T-helper 22 cell (primary cell): Measurements from ENCODE around the gene CTDSPL.
A peak's percentile ranks its signal among the peaks of the same experiment; 100 is the strongest.

Experiments
- DNase-seq: peaks from one replicate; pipeline ENCODE4 v3.0.0-alpha.2; 2020; ENCODE audit warnings: low read depth

Gene CTDSPL

DNA sequence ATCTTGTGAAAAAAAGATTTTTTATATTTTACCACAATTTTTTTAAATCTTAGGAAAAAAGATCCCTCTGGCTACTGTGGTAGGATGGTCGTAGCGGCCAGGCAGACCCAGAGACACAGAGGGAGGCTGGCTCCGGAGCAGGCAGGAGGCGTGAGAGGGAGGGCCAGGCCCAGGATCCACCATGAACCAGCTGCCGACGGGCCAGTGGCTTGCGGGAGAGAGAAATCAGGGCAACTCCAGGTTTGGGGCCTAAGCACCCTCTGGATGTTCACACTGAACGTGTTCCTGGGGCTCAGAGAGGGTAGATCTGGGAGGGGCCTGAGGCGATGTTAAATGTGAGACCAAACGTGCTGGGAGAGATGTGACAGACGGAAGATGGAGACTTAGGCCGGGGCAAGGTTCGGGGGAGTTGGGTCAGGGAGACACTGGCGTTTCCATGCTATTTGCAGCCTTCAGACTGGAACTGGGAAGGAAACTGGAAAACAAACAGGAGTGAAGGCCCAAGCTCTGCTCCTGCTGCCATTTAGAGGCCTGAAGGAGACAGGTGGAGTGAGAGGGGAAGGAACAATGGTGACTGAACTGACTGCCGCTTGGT lies 127.3 kb downstream of the CTDSPL start:
- DNase-seq: no peak

DNA sequence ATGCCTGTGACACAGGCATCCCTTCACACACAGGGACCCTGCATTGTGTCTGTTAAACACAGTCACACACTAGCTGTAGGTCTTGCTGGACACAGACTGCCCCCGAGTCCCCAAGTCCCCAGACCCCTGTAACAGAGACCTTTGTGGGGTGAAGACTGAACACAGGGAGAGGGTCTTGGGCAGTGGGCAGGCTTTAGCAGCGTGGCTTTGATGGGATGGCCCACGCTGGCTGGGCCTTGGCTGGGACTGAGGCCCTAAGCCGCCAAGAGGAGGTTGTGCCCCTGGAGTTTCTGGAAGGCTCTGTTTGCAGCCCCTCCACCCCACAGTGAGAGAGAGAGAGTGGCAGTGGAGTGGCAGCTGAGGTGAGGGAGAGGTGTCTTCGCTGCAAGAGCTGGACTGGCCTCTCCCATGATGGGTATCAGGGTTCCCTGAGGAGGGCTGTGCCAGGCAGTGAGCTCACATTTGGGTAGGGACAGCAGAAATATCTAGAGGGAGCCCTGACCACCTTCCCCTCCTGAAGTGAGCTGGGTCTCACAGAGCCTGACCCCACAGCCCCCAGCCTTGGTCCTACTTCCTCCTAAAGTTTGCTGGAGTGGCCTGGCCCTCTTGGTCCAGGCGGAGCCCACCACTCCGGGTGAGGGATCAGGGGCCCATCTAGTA lies 128.3 kb downstream of the CTDSPL start:
- DNase-seq: no peak

DNA sequence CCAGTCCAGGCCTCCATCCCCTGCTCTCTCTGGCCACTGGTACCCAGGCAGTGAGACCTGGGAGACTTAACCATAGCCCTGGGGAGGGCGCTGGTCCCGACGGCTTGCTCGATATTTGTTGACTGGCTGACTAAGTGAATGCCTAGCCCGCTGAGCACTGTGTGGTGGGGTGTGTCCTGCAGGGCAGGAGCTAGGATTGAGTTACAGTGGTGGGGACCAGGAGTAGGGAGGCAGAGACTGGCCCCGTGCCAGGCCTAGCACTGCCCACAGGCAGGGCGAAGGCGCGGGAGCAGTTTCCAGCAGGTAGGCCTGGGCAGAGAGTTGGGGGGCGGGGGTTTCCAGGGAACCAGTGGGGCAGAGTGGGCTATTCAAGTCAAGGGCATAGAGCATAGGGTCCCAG lies 128.8 kb downstream of the CTDSPL start, which contains the start of gene VILL:
Gene VILL, plus strand, starts transcription at position 260 of the 400 bp plus-strand sequence. CDS start 2,887 bp downstream, outside the sequence.
- DNase-seq: no peak

DNA sequence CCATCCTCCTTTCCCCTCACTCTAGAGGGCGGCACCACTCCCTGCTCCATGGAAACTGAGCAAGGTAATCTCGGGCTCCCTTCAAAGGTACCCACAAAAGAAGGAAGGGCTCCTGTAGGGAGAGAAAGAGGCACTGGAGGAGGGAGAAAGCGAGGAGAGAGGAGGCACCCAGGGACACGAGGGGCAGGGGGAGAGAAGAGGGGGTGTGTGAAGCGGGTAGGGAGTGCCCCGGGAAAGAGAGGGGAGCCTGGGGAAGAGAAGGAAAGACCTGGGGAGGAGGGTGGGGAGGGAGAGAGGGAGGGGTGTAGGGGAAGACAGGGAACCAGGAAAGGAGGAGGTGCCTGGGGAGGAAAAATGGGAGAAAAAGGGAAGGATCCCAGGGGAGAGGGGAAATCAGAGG lies 129.4 kb downstream of the CTDSPL start:
- DNase-seq: no peak

DNA sequence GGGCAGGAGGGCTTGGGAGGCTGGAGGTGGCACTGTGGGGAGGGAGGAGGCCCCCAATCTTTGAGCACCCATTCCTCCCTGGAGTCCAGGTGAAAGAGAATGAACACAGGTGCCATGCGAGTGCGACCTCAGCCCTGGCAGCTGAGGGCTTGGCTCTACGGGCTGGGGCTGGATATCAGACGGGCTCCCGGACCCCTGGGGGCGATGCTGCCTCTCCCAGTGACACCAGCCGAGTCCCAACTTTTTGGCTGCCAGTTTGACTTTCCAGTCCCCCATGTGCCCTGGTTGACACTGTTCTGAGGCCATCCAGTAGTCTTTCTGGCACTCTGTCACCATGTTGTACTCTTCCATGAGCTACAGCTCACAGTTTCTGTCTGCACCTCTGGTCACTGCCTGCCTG lies 130.1 kb downstream of the CTDSPL start:
- DNase-seq: no peak

DNA sequence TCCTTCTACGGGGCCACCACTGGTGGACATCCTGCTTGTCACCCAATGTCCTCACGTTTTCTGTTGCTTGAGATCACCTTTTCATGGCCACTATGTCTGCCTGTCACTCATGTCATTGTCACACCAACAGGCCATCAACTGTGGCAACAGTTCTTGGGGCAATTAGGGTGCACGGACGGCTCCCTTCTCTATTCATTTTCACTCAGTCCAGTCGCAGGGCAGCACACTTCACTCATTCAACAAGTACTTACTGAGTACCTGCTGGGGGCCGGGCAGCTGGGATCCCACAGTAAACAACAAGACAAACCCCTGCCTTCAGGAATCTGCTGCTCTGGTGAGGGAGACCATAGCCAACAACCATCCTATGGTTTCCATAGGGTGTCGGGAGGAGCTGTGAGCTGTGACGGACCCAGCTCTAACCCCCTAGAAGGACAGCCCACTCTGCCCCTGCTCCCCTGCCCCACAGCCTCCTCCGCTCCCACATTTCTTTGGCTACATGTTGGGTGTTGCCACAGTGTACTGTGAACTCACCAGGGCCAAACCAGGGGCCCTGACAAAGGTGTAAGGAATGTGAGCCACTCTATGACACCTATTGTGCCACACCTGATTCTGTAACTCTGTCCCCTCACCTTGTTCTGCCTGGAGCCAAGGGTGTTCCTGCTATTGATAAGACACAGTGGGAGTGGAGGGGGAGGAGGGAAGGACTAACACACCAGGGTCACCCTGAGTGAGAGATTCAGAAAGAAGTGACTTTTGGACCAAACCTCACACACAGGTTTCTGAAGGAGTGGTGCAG lies 130.8 kb downstream of the CTDSPL start:
- no peak for DNase-seq

DNA sequence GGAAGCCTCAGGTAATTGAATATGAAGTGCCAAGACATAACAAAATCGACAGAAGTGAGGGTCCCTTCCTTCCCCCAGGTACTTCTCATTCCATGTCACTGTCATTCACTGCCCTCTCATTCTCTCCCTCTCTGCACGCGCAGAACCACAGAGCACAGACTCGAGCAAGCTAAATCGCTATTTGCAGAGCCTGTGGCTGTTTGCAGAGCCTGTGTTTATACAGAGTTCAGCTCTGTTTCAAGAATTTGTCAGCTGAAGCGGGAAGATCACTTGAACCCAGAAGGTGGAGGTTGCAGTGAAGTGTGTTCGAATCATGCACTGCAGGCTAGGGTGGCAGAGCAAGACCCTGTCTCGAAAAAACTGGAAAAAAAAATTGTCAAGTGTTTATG lies 131.4 kb downstream of the CTDSPL start:
- DNase-seq: no peak

DNA sequence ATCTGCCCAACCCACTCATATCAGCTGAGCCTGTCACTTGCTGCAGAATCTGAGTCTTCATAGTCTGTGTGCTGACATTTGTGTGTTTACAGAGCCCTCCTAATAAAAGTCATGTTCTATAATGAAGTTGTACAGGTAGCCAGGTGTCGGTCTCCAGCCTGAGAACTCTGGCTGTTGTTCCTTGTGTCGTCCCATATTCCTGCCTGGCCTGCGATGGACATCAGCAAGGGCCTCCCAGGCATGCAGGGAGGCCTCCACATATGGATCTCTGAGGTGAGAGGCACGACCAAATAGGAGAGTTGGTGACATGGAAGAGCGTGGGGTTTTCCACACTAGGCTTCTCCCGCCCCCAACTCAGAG lies 131.8 kb downstream of the CTDSPL start:
- DNase-seq: no peak

DNA sequence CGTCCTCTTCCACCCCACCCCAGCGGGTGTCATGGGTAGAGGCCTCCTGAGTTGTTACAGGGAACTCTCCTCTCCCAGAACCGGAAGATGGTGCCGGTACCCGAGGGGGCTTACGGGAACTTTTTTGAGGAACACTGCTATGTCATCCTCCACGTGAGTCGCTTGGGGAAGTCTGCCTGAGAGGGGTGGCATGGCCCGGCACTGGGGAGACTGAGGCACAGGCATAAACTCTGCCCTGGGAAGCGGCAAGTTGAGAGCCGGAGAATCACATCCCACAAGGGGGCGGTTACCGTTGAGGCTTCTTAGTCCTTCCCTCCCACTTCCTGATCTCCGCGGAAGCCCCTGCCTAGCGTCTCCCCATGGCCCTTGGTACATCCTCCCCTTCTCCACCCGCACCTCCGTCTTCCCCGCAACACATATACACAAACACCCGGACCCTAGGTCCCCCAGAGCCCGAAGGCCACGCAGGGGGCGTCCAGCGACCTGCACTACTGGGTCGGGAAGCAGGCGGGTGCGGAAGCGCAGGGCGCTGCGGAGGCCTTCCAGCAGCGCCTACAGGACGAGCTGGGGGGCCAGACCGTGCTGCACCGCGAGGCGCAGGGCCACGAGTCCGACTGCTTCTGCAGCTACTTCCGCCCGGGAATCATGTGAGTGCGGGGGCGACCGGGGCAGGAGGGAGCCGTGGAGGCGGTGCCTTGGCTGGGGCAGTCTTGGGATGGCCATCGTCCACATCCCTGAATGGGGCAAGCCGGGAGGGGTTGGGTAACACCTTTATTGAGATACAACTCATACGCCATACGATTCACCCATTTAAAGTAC lies 132.3 kb downstream of the CTDSPL start:
- DNase-seq: peak; percentile 39

DNA sequence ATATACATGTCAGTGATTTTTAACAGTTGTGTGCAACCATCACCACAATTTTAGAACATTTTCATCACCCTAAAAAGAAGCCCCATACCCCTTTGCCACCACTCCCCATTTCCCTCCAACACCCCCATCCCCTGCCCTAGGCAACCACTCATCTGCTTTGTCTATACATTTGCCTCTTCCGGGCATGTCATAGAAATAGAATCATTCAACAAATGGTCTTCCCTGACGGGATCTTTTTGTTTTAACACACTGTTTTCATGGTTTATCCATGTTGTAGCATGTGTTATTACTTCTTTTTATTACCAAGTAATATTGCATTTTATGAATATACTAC lies 132.9 kb downstream of the CTDSPL start:
- DNase-seq: no peak

DNA sequence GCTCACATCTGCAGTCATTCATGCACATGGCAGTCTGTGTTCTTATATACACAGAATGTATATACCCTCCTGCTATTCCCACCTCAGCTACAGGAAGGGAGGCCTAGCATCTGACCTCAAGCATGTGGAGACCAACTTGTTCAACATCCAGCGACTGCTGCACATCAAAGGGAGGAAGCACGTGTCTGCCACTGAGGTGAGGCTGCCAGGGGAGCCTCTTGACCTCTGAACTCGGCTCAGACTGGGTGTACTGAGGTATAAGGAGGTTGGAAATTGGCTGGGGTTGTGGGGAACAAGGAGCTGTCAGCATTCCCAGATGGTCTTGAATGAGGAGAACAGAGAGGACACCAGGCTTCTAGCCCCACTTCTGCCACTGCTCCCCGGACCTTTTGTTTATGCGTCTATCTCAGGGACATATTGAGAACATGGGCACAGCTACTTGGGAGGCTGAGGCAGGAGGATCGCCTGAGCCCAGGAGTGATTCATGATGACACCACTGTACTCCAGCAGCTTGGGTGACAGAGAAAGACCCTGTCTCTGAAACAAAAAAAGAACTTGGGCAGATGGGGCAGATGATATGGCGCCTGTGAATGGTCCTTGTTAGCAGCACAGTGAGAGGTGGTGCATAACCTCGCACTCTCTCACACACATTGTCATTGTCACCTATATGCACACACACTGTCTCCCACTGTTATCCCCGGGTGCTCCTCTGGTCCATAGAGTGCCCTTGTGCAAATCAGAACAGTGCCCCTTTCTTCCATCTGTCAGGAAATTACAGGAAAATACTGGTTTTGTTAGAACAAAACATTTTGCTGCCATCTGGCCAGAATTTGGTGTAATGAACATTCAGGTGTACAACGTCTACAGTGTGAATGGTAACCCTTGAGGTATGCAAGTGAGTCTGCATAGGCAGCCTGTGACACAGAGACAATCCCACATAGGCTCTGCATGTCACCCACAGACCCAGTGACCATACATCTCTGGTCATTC lies 134.3 kb downstream of the CTDSPL start:
- DNase-seq: no peak

DNA sequence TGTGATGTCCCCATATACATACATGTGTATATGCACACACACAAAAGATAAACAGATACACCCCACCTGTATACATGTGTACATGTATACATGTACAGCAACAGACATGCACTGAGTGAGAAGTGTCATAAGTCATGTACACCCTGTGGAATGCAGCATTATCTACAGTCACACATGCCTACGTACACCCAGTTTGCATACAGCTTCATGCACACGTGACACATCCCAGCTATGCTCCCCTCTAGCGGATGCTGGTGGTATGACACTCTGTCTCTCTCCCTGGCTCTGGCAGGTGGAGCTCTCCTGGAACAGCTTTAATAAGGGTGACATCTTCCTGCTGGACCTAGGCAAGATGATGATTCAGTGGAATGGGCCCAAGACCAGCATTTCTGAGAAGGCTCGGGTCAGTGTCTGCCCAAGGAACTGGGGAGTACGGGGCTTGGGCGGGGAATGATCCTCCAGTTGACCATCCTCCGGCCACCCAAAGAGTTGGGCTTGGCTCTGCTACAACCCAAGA lies 135.2 kb downstream of the CTDSPL start:
- DNase-seq: peak; percentile 56

DNA sequence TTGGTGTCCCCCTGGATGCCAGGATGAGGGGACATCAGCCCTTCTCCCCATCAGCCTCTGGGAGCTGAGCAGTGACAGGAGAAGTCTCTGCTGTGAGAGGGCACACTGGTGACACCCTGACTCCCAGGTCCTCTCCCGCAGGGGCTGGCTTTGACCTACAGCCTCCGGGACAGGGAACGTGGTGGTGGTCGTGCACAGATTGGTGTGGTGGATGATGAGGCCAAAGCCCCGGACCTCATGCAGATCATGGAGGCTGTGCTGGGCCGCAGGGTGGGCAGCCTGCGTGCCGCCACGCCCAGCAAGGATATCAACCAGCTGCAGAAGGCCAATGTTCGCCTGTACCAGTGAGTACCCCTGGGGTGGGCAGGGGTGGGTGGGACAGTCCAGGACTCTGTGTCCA lies 135.7 kb downstream of the CTDSPL start:
- no peak for DNase-seq

DNA sequence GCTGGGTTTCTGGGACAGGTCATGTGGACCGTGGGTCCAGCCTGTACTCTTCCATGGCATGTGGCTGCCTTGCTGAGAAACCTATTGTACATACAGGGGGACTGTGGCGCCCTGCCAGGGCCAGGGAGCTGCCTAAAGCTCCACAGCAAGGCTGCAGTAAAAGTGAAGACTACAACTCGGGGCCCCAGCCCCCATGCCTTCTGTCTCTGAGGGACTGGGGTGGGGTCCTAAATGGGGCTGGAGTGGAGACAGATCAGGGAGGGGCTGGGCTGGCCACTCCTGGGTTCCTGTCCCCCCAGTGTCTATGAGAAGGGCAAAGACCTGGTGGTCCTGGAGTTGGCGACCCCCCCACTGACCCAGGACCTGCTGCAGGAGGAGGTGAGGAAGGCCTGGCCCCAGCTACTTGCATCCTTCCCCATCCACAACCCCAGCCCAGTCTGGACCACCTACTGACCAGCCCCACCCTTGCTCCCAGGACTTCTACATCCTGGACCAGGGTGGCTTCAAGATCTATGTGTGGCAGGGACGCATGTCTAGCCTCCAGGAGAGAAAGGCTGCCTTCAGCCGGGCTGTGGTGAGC lies 136.2 kb downstream of the CTDSPL start:
- no peak for DNase-seq

DNA sequence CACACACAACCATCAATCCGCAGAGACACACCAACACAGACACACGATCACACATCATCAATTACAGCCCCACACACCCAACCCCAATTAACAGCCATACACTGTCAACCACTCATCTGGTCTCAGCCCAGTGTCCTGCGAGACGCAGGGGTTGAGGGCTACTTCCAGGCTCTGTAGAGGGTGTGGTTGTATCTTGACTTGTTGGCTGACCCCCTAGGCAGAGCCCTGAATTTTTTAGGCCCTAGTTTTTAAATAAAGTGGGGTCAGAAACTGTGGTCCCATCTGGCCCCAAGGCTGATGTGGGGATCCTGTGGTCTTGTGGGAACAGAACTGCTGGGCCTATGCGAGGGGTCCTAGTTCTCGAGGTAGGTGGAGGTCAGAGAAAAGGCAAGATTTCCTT lies 138.2 kb downstream of the CTDSPL start:
- no peak for DNase-seq

DNA sequence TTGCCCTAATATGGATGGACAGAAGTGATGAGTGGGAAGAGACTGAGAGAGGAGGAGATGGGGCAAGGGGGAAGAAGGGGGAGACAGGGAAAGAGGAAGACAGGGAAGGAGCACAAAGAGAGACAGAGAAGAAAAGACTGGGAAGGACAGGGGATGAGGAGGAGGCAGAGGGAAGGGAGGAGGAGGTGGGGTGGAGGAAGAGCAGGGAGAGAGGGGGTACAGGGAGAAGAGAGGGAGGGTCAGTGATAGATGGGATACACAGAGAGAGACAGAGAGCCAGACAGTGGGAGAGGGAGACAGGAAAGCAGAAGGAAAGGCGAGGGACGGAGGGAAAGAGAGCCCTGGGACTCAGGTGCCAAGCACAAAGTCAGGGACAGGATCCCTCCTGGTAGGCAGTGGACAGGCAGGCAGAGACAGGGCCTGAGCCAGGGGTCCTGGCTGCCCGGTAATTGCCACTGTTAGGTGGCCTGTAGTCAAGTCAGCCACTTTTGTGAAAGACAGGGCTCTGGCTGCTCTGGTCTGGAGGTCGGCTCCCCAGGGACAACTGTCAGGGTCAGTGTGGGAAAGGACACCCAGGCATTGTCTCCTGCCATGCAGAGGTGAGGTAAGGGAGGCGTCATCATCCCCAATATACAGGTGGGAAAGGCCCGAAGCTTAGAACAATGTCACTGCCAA lies 138.7 kb downstream of the CTDSPL start:
- DNase-seq: no peak

DNA sequence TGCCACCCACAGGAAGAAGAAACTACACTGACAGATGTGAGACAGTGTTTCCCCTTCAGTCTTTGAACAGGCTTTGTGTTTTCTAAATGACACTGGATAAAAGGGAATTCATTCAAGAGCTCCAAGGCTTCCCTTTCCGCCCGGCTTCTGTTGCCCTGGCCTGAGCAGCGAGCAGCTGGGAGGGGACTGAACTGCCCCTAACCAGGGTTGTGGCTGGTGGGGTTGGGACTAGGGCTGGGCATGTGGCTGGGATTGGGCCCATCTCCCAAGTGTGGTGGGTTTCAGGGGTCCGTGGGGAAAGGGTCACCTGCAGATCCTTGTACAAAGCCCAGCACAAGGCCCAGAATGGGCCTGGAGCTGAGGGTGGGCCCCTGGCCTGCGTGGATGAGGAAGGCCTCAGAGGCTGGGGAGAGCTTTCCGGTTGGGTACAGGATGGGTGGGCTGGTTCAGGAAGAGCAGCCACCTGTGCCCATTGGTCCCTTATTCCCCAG lies 139.3 kb downstream of the CTDSPL start:
- no peak for DNase-seq

DNA sequence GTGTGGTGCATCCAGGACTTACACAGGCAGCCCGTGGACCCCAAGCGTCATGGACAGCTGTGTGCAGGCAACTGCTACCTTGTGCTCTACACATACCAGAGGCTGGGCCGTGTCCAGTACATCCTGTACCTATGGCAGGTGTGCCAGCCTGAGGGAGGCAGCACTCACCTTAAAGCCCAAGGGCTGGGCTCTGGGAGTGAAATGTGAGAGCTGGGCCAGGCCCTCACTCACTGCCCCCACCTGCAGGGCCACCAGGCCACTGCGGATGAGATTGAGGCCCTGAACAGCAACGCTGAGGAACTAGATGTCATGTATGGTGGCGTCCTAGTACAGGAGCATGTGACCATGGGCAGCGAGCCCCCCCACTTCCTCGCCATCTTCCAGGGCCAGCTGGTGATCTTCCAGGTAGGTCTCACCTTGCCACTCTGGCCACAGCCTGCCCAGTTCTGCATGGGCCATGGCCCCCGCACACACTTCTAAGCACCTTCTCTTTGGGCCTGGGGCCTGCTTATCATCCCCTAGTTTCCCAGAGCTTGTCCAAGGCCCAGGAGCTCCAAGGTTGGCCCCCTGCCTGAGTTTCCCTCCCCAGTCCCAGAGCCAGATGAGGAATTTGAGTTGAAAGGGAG lies 139.9 kb downstream of the CTDSPL start:
- no peak for DNase-seq

DNA sequence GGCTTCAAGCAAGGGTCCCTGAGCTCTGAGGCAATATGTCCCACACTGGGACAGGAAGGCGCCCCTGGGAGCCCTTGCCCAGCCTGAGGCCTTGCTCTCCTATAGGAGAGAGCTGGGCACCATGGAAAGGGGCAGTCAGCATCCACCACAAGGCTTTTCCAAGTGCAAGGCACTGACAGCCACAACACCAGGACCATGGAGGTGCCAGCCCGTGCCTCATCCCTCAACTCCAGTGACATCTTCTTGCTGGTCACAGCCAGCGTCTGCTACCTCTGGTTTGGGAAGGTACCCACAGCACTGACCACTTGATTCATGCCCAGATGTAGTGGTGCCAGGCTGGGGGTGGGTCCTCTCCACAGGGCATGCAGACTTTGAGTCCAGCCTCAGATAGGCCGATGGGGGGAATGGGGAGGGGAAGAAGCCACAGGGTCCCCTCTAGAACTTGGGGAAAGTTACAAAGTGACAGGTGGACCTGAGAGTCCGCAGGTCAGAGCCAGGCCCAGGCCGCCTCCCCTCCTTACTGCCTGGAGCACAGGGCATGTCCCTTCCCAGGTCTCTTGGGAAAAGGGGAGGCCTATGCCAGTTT lies 140.7 kb downstream of the CTDSPL start:
- no peak for DNase-seq
